Measurements from ENCODE around the gene KLF4.

Gene KLF4

DNA sequence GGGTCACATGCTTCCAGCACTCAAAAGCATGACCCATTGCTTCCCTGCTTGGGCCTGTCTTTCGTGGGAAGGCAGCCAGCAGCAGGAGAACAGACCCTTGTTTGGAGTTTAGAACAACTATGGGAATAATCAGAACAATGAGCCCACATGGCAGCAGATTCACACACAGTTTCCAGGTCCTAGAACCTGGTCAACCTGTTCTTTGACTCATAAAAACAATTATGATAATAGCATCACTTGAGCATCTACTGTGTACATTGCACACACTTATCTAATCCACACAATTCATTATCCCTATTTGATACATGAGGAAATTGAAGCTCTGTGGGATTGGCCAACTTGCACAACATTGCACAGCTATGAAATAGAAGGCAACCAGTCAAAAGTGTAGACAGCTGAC is 41.7 kb downstream of the KLF4 start:
- no peak for DNase-seq

DNA sequence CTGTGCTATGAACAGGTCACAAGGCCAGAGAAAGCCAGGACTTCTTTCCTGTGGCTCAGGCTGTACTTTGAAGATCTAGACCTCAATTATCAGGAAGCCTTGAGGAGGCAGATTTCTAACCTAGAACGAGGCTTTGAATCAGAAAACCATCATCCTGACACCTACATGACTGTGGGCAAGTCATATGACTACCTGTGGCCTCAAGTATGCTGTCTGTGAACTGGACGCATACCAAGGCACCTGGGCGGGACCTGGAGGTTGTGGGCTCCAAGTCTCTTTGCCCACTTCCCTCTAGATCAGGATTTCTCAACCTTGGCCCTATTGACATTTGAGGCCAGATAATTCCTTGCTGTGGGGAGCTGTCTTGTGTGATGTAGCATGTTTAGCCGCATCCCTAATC is 42.5 kb downstream of the KLF4 start:
- DNase-seq, result no peak

DNA sequence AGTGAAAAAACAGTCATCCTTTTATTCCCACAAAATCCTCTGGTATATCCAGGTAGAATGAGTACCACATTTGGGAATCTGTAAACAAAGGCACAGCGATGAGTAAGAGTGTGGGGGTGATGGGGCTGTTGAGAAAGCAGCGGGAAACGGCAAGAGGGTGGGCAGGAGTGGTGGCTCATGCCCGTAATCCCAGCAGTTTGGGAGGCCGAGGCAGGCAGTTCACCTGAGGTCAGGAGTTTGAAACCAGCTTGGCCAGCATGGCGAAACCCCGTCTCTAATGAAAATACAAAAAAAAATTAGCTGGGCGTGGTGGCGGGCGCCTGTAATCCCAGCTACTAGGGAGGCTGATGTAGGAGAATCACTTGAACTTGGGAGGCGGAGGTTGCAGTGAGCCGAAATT is 43.1 kb downstream of the KLF4 start:
- no peak for DNase-seq

- DNase-seq, result no peak
Observed at GRCh38 chr9:107443786-107444185, 45.8 kb downstream of the KLF4 start.

GRCh38 chr9:107439991-107440456 is 49.5 kb downstream of the KLF4 start:
- DNase-seq, result no peak

GRCh38 chr9:107438211-107439031 is 51.1 kb downstream of the KLF4 start:
- no peak for DNase-seq

DNA sequence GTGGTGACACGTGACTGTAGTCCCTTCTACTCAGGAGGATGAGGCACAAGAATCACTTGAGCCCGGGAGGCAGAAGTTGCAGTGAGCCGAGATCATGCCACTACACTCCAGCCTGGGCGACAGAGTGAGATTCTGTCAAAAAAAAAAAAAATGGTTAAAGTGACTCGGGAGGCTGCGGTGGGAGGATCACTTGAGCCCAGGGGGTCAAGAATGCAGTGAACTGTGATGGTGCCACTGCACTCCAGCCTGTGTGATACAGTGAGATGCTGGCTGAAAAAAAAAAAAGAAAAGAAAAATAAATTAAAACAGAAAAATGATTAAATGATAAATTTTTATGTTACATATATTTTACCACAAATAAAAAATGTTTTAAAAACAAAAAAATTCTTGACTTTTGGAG is 51.9 kb downstream of the KLF4 start:
- DNase-seq, result no peak

DNA sequence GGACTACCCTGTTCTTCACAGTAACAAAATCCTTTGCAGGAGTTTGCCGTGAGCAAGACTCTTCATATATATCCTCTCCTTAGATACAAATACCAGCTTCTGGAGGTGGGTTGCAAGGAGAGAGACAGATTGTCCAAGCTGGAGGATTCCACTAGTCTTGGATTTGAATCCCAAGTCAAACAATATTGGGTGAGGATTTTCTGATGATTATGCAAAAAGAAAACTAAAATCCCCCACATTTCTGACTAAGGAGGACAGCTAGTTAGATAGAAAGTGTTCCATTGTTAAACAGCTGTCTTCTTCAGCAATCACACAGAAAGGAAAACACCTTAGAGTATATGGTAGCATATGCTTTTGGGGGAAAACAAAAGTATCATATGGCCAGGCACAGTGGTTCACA is 54.2 kb downstream of the KLF4 start:
- DNase-seq, result no peak
